Hypothalamus (tissue), 51 donors: ENCODE data around the gene CPLX3.
"Not testable (repeated sequence)": the region's sequence is repeated elsewhere in the genome, so short reads cannot be mapped to it uniquely, and the experiment has no call there.

Source experiments
- DNase-seq, 51 donors: peaks; one replicate each; lab custom pipeline; 2025; lab: John Stamatoyannopoulos, UW

The CPLX3 gene

GRCh38 chr15:74826364-74826819 lies at the start of gene CPLX3:
Gene CPLX3 (plus strand): TSS chr15:74826627. CDS start chr15:74826704, 77 bp downstream.
- DNase-seq, result peak in 18 of 51 donors; percentile 9 to 64 (median 22)

- peak in 3 of 51 donors; percentile 18 to 44 (median 40) for DNase-seq
Observed at GRCh38 chr15:74776821-74777768, 49.3 kb upstream of the CPLX3 start.

- DNase-seq, result no peak
Observed at GRCh38 chr15:74777769-74778598, 48.4 kb upstream of the CPLX3 start.

GRCh38 chr15:74778599-74778970 lies 47.8 kb upstream of the CPLX3 start:
- no peak for DNase-seq

- DNase-seq, result no peak
Observed at GRCh38 chr15:74779162-74779648, 47.2 kb upstream of the CPLX3 start.

- no peak for DNase-seq
Observed at GRCh38 chr15:74780523-74781430, 45.6 kb upstream of the CPLX3 start.

- DNase-seq, result peak in 40 of 51 donors; percentile 21 to 80 (median 49)
Observed at GRCh38 chr15:74781431-74782258, 44.8 kb upstream of the CPLX3 start, which contains the start of gene CSK. Gene CSK (plus strand): TSS chr15:74782080. CDS start chr15:74798298, 16,218 bp downstream.

- peak in 8 of 51 donors; percentile 13 to 55 (median 36) for DNase-seq
Observed at GRCh38 chr15:74782259-74783071, 44.0 kb upstream of the CPLX3 start.

- peak in 7 of 51 donors; percentile 24 to 48 (median 31) for DNase-seq
Observed at GRCh38 chr15:74783072-74783807, 43.2 kb upstream of the CPLX3 start.

- peak in 3 of 51 donors; percentile 13 to 48 (median 38) for DNase-seq
Observed at GRCh38 chr15:74783808-74784175, 42.6 kb upstream of the CPLX3 start.

GRCh38 chr15:74784426-74785193 lies 41.8 kb upstream of the CPLX3 start:
- DNase-seq, result no peak

GRCh38 chr15:74785194-74786032 lies 41.0 kb upstream of the CPLX3 start:
- no peak for DNase-seq

GRCh38 chr15:74786081-74786480 lies 40.3 kb upstream of the CPLX3 start:
- DNase-seq, result not testable (repeated sequence)

- DNase-seq, result no peak
Observed at GRCh38 chr15:74786551-74787165, 39.8 kb upstream of the CPLX3 start.
